NOMO-1 (cell line): ENCODE data around the gene RPTOR.
"Not testable (repeated sequence)": the region's sequence is repeated elsewhere in the genome, so short reads cannot be mapped to it uniquely, and the experiment has no call there.

Source experiments
- DNase-seq, 2 experiments: peaks; one replicate each; lab custom pipeline; 2025; ENCODE audit not compliant: unreplicated experiment in 2 of 2; lab: John Stamatoyannopoulos, UW

The RPTOR gene

GRCh38 chr17:80755650-80756405, 211.2 kb downstream of the RPTOR start:
- no peak for DNase-seq

GRCh38 chr17:80758481-80759376, 214.1 kb downstream of the RPTOR start:
- no peak for DNase-seq

- no peak for DNase-seq
Measured at GRCh38 chr17:80759377-80759673, 214.7 kb downstream of the RPTOR start.

GRCh38 chr17:80760511-80760911, 215.9 kb downstream of the RPTOR start:
- peak; percentile 38 to 41 for DNase-seq

GRCh38 chr17:80761110-80761871, 216.7 kb downstream of the RPTOR start:
- DNase-seq: no peak

GRCh38 chr17:80762076-80762475, 217.4 kb downstream of the RPTOR start:
- no peak for DNase-seq

- no peak for DNase-seq
Measured at GRCh38 chr17:80763293-80763867, 218.7 kb downstream of the RPTOR start.

- not testable (repeated sequence) for DNase-seq
Measured at GRCh38 chr17:80764627-80765145, 220.0 kb downstream of the RPTOR start.

GRCh38 chr17:80765241-80765961, 220.8 kb downstream of the RPTOR start:
- DNase-seq: no peak

- no peak for DNase-seq
Measured at GRCh38 chr17:80766290-80766855, 221.7 kb downstream of the RPTOR start.

GRCh38 chr17:80768389-80768788, 223.8 kb downstream of the RPTOR start:
- no peak for DNase-seq

GRCh38 chr17:80768936-80769335, 224.3 kb downstream of the RPTOR start:
- no peak for DNase-seq

- no peak for DNase-seq
Measured at GRCh38 chr17:80769516-80769915, 224.9 kb downstream of the RPTOR start.

- no peak for DNase-seq
Measured at GRCh38 chr17:80769936-80770625, 225.4 kb downstream of the RPTOR start.

GRCh38 chr17:80770881-80771611, 226.4 kb downstream of the RPTOR start:
- no peak for DNase-seq

GRCh38 chr17:80771612-80772005, 227.0 kb downstream of the RPTOR start:
- no peak for DNase-seq

GRCh38 chr17:80772906-80773242, 228.2 kb downstream of the RPTOR start:
- no peak for DNase-seq

- DNase-seq: no peak
Measured at GRCh38 chr17:80773243-80773991, 228.8 kb downstream of the RPTOR start.
